HCT116 (cell line): Measurements from ENCODE around the gene TMEM144. TPM values are rescaled to one million over a fixed set of nuclear protein-coding genes. Genes with fewer than 3 reads are reported as not detected.
A peak's percentile ranks its signal among the peaks of the same experiment; 100 is the strongest.

Experiments
- ATAC-seq: fragments of 200-7000 bp; cut with Tn5 transposase; 2 replicates; pipeline ENCODE4 v1.9.1; 2020; ENCODE audit warnings: mild to moderate bottlenecking, moderate library complexity
- BruUV-seq: library from RNA; stranded (reverse); fragments of 400-500 nt; replicated peaks from 2 replicates; lab custom pipeline; 2021; lab: Mats Ljungman, UMichigan
- CTCF ChIA-PET: fragments of 300-600 bp; sonication (Branson Sonifier 250); formaldehyde crosslinking; loops from one replicate; lab custom pipeline; 2021; ENCODE audit warnings: antibody characterized with exemption; lab: Charles Lee
- POLR2A ChIA-PET: fragments of 300-600, 350-600 bp; sonication (Branson Sonifier 250); formaldehyde crosslinking; loops from one replicate; lab custom pipeline; 2021; ENCODE audit warnings: antibody characterized with exemption; lab: Charles Lee
- RAD21 ChIA-PET, 2 experiments: fragments of 300-600 bp; sonication (Branson Sonifier 250); formaldehyde crosslinking; loops; one replicate each; lab custom pipeline; 2023; ENCODE audit warnings: low total read pairs in 2 of 2; ENCODE audit not compliant: uncharacterized antibody in 2 of 2, unreplicated experiment in 2 of 2, low non-redundant PET in 1 of 2; lab: Charles Lee
- DNase-seq: peaks from one replicate; pipeline ENCODE4 v3.0.0-alpha.2; 2010; ENCODE audit warnings: low read depth, low spot score
- H2AFZ ChIP-seq: fragments of 200-600 bp; shearing (Covaris generic), sonication (generic); 2 replicates; pipeline ENCODE4 v1.6.1; 2017; ENCODE audit warnings: low read depth, mixed run types, mixed read lengths, antibody characterized with exemption, low read length; ENCODE audit not compliant: poor library complexity, severe bottlenecking
- H3K27ac ChIP-seq: 2 replicates; pipeline ENCODE4 v1.5.1; 2012; ENCODE audit warnings: low read depth, low read length
- H3K27me3 ChIP-seq: fragments of 200-600 bp; sonication (generic); 2 replicates; pipeline ENCODE4 v1.6.1; 2016; ENCODE audit warnings: mixed run types, low read length, mixed read lengths; ENCODE audit not compliant: insufficient read depth
- H3K36me3 ChIP-seq, 2 experiments: fragments of 200-500 bp in 1 of 2; fragments of 200-600 bp in 1 of 2; sonication (Bioruptor generic) in 1 of 2; sonication (generic) in 1 of 2; 2 replicates each; pipeline versions ENCODE4 v1.5.1 to v1.6.1; 2014 to 2016; ENCODE audit warnings: low read length in 2 of 2, inconsistent platforms in 1 of 2, mixed read lengths in 1 of 2, mixed run types in 1 of 2; ENCODE audit not compliant: insufficient read depth in 2 of 2, control insufficient read depth in 1 of 2
- H3K4me1 ChIP-seq, 2 experiments: fragments of 200-600 bp in 1 of 2; sonication (generic) in 1 of 2; 2 replicates each; pipeline versions ENCODE4 v1.5.1 to v1.6.1; 2012 to 2017; ENCODE audit warnings: low read length in 2 of 2, inconsistent platforms in 1 of 2, mild to moderate bottlenecking in 1 of 2, mixed read lengths in 1 of 2, mixed run types in 1 of 2, moderate library complexity in 1 of 2; ENCODE audit not compliant: insufficient read depth in 2 of 2, control insufficient read depth in 1 of 2
- H3K4me2 ChIP-seq: fragments of 200-600 bp; sonication (generic); 2 replicates; pipeline ENCODE4 v1.6.1; 2017; ENCODE audit warnings: mixed run types, low read length, mixed read lengths
- H3K4me3 ChIP-seq, 2 experiments: fragments of 200-600 bp in 1 of 2; sonication (generic) in 1 of 2; replicated peaks in 1 of 2; 2 replicates each; pipeline ENCODE4 v1.5.1; 2011 to 2016; ENCODE audit warnings: low read length in 2 of 2, control low read depth in 1 of 2, low read depth in 1 of 2, mild to moderate bottlenecking in 1 of 2, mixed read lengths in 1 of 2, mixed run types in 1 of 2
- H3K79me2 ChIP-seq: fragments of 200-600 bp; sonication (generic); 2 replicates; pipeline ENCODE4 v1.6.1; 2017; ENCODE audit warnings: mild to moderate bottlenecking, mixed run types, low read length, moderate library complexity, mixed read lengths; ENCODE audit not compliant: insufficient read depth
- H3K9ac ChIP-seq: fragments of 200-600 bp; sonication (generic); 2 replicates; pipeline ENCODE4 v1.6.1; 2016; ENCODE audit warnings: low read length, mixed read lengths
- H3K9me2 ChIP-seq: fragments of 200-600 bp; sonication (generic), shearing (Covaris generic); 2 replicates; pipeline ENCODE4 v1.6.1; 2017; ENCODE audit warnings: mixed run types, mild to moderate bottlenecking, moderate library complexity; ENCODE audit not compliant: insufficient read depth
- H3K9me3 ChIP-seq, 2 experiments: fragments of 200-500 bp in 1 of 2; fragments of 200-600 bp in 1 of 2; sonication (Bioruptor generic) in 1 of 2; sonication (generic) in 1 of 2; 2 replicates each; pipeline ENCODE4 v1.6.1; 2014 to 2017; ENCODE audit warnings: low read length in 2 of 2, mixed read lengths in 2 of 2, inconsistent platforms in 1 of 2, low read depth in 1 of 2, mild to moderate bottlenecking in 1 of 2, mixed run types in 1 of 2, moderate library complexity in 1 of 2; ENCODE audit not compliant: control insufficient read depth in 1 of 2, insufficient read depth in 1 of 2
- H4K20me1 ChIP-seq: fragments of 200-600 bp; sonication (generic), shearing (Covaris generic); 2 replicates; pipeline ENCODE4 v1.6.1; 2017; ENCODE audit warnings: mixed run types, mild to moderate bottlenecking, moderate library complexity; ENCODE audit not compliant: insufficient read depth
- ATF3 ChIP-seq: IDR thresholded peaks from 2 replicates; pipeline ENCODE4 v1.6.1; 2012
- CBX3 ChIP-seq: IDR thresholded peaks from 2 replicates; pipeline ENCODE4 v1.6.1; 2012; ENCODE audit warnings: low read depth
- EGR1 ChIP-seq: IDR thresholded peaks from 2 replicates; pipeline ENCODE4 v1.6.1; 2012; ENCODE audit warnings: low read depth
- ELF1 ChIP-seq: IDR thresholded peaks from 2 replicates; pipeline ENCODE4 v1.6.1; 2012; ENCODE audit warnings: low read depth, borderline replicate concordance
- EZH2phosphoT487 ChIP-seq: fragments of 200-600 bp; IDR thresholded peaks from 2 replicates; pipeline ENCODE4 v1.6.1; 2018; ENCODE audit warnings: antibody characterized with exemption, borderline replicate concordance
- FOSL1 ChIP-seq: IDR thresholded peaks from 2 replicates; pipeline ENCODE4 v1.6.1; 2012; ENCODE audit warnings: low read depth
- JUND ChIP-seq: IDR thresholded peaks from 2 replicates; pipeline ENCODE4 v1.6.1; 2012
- POLR2A ChIP-seq: IDR thresholded peaks from 2 replicates; pipeline ENCODE4 v1.7.0; 2011; ENCODE audit warnings: borderline replicate concordance; ENCODE audit not compliant: insufficient read depth, insufficient read length; ENCODE audit errors: extremely low read depth
- POLR2AphosphoS5 ChIP-seq: IDR thresholded peaks from 2 replicates; pipeline ENCODE4 v1.6.1; 2011; ENCODE audit warnings: mild to moderate bottlenecking, low read depth, low read length, moderate library complexity
- RAD21 ChIP-seq: IDR thresholded peaks from 2 replicates; pipeline ENCODE4 v1.6.1; 2012; ENCODE audit warnings: low read depth, mild to moderate bottlenecking
- SIN3A ChIP-seq: IDR thresholded peaks from 2 replicates; pipeline ENCODE4 v1.6.1; 2012; ENCODE audit warnings: low read depth
- SP1 ChIP-seq: IDR thresholded peaks from 2 replicates; pipeline ENCODE4 v1.6.1; 2012; ENCODE audit warnings: low read depth
- SRF ChIP-seq: IDR thresholded peaks from 2 replicates; pipeline ENCODE4 v1.6.1; 2012; ENCODE audit warnings: low read depth
- TCF7L2 ChIP-seq: IDR thresholded peaks from 2 replicates; pipeline ENCODE4 v1.7.0; 2011; ENCODE audit warnings: borderline replicate concordance, inconsistent platforms; ENCODE audit not compliant: insufficient read depth, insufficient read length; ENCODE audit errors: extremely low read depth
- YY1 ChIP-seq: IDR thresholded peaks from 2 replicates; pipeline ENCODE4 v1.6.1; 2011; ENCODE audit warnings: low read length, low read depth, moderate library complexity, mild to moderate bottlenecking; ENCODE audit not compliant: insufficient replicate concordance; ENCODE audit errors: extremely low read depth
- ZBTB33 ChIP-seq: IDR thresholded peaks from 2 replicates; pipeline ENCODE4 v1.6.1; 2011; ENCODE audit warnings: mild to moderate bottlenecking, low read length, moderate library complexity; ENCODE audit not compliant: insufficient replicate concordance; ENCODE audit errors: extremely low read depth
- ZNF274 ChIP-seq: fragments of 200-500 bp; sonication (Bioruptor generic); IDR thresholded peaks from 2 replicates; pipeline ENCODE4 v1.6.1; 2014; ENCODE audit warnings: mild to moderate bottlenecking, low read depth, low read length, inconsistent platforms
- intact Hi-C: fragments of 100-400 bp; cut with micrococcal nuclease; formaldehyde crosslinking; loops from 2 replicates; pipeline ENCODE4 v1.10.0; 2022
- total RNA-seq: library from RNA; stranded (reverse); gene quantifications from one replicate; pipeline ENCODE4 v1.2.1, GENCODE V29; 2021; ENCODE audit not compliant: unreplicated experiment

The TMEM144 gene
- total RNA-seq, 1 experiment from 2014 or later: 12.9 TPM

GRCh38 chr4:158209825-158210807 is at the start of gene TMEM144 (continued):
- TF ChIP-seq EGR1 (peak; percentile 84), SRF (peak; percentile 49; the same call in 1 of the 2 replicates), POLR2AphosphoS5 (peak; percentile 91), JUND (peak; percentile 85), ZBTB33 (peak; percentile 19)

DNA sequence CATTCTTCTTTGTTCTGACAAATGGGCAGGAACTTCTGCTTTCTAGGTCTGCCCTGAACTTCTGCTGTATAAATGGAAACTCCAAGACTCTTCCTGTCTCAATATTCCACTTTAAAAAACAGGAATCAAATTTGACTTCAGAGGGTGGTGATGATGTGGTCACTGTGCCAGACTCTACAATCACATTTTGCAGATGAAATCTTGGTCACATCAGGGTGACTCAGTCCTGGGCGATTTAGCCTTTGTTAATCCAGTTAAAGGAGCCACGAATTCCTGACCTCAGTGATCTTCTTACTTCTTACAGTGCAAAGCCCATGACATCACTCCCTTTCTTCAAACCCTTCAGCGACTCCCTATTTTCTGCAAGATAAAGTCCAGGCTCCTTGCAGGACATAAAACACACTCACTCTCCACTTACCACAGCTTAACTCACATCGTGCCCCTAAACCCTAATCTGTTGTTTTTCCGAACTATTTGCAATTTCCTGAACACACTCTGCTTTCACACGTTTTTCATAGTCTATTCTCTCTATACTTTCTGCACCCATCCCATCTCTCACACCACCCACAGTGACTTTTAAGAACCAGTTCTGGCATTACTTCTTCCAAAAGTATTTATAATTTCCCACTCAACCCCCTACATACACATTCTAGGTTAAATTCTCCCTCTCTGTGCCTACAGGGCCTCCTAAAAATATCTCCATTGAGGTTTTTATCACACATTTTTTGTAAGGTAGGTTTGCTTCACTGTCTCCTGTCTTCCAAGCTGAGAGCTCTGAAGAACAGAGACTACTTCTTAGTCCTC is 48.5 kb upstream of the TMEM144 start:
- no TSS peak for BruUV-seq
- Histone ChIP-seq H4K20me1 (no peaks in the 10 kb centered on the region), H3K9ac (no peak overlapping the region), H3K27ac (peak overlapping the region; percentile 8; the same call in 1 of the 2 replicates), H3K4me2 (peak overlapping the region; percentile 69), H3K36me3 (no peaks in the 10 kb centered on the region), H3K4me3 (peak overlapping the region in 1 of 2 experiments; percentile 10; a peak in 2 of 4 replicates), H3K9me3 (no peaks in the 10 kb centered on the region), H2AFZ (peak overlapping the region; percentile 84), H3K79me2 (no peaks in the 10 kb centered on the region), H3K27me3 (no peaks in the 10 kb centered on the region), H3K9me2 (no peaks in the 10 kb centered on the region), H3K4me1 (peaks cover 3 to 38% of the 10 kb centered on the region in 2 experiments; a peak in 2 of 4 replicates)
- RAD21 ChIA-PET: no interaction called here
- POLR2A ChIA-PET: no interaction called here
- intact Hi-C loops: loop anchor here (5.0 kb wide), 1 partner anchor 69 kb away; no protein-coding TSS in a partner anchor
- ATAC-seq (peak; percentile 92), DNase-seq (peak; percentile 63)
- CTCF ChIA-PET: no interaction called here
- TF ChIP-seq POLR2AphosphoS5: no peak
- TF ChIP-seq ATF3: no peak
- TF ChIP-seq ELF1: no peak
- no peak for TF ChIP-seq TCF7L2
- TF ChIP-seq SP1: peak; percentile 50; the same call in 1 of the 2 replicates
- TF ChIP-seq YY1: no peak
- no peak for TF ChIP-seq EZH2phosphoT487
- no peak for TF ChIP-seq POLR2A
- TF ChIP-seq JUND: peak; percentile 60; the same call in 1 of the 2 replicates
- TF ChIP-seq ZBTB33: no peak
- TF ChIP-seq ZNF274: no peak
- TF ChIP-seq FOSL1: peak; percentile 64
- TF ChIP-seq SRF: 0 out of 2 replicates have a peak, but pooled peaks have one; percentile 21
- 0 out of 2 replicates have a peak, but pooled peaks have one; percentile 16 for TF ChIP-seq CBX3
- TF ChIP-seq SIN3A: no peak
- no peak for TF ChIP-seq RAD21
